Measurements from ENCODE around the gene HNRNPK. TPM values are rescaled to one million over a fixed set of nuclear protein-coding genes. Genes with fewer than 3 reads are reported as not detected.

HNRNPK gene
- 638 and 652 TPM in 2 replicates for total RNA-seq

GRCh38 chr9:83979812-83980394 lies at the start of gene HNRNPK:
Gene HNRNPK (minus strand): TSS chr9:83980215. CDS start chr9:83978252, 1,963 bp downstream.

DNA sequence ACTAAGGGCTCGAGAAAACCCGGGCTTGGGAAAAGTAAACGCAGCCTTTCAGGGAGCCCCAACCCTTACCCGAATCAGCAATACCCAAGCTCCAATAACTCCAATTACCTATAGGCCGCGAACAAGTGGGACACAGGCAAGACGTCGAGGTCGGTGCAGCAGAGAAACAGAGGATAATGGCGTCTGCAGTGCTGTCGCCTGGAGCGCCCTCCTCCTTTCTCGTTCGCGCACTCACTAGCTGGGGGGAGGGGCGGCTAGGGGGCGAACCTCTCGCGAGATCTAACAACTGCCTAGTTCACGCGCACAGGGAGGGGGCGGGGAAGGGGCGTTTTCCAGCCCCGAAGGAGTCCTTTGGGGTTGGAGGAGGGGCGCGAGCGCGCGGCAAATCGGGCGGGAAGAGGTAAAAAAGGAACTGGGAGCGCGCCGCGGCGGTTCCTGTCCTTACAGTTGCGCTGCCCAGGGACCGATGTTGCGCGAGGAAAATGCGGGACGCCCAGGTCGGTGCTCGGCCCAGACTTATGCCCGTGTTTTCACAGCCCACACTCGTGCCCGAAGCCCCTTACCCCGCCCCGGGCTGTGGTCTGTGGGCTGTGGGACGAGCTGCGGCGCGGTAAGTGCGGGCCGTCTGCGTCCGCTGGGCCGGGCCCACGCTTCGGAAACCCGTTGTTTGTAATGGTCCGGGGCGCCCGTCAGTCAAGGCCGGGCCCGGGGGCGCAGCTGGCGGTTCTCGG lies 545 bp upstream of the HNRNPK start, which contains the start of gene RMI1:
TSS of gene RMI1 (plus strand) at position 411 of the 731 bp plus-strand sequence. CDS start 20,182 bp downstream, outside the sequence.

DNA sequence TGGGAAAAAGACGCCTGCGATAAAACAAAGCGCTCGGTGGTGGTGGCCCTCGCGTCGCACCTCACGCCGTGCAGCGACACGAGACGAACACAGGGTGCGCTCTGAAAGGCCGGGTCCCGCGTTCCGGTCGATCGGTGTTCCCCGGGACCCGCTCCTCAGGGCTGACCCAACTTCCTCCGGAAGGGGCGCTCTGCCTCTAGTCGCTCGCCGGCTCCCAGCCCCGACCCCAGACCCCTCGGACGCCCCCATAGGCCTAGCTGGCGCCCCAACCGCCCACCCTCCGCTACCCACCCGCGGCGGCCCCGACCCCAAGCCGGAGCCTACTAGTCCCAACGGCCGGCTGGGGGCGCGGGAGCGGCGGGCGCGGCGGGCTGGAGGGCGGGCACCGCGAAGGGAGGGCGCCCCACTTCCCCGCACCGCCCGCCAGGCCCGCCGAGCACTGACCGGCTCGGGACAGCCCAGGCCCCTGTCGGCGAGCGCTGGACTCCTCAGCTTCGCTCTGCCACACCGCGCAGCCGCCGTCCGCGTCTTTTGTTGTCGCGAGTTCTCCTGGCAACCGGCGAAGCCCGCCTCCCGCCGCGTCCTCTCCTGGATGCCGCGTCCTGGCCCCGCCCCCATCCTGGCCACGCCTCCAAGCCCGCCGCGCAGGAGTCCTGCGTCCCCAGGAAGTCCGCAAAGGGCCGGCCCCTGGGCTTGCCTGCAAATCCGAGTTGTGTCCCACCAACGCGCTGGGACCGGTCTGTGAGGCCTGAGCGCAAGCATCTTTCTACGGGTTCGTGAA lies 58.9 kb downstream of the HNRNPK start, which contains the start of gene KIF27:
TSS of gene KIF27 (minus strand) at position 506 of the 781 bp plus-strand sequence. CDS start 5,841 bp downstream, outside the sequence.

Other genes with a start within 250 kb of the HNRNPK start
- gene GKAP1, start 162.4 kb downstream of the HNRNPK start, total RNA-seq: 1.00 and 1.3 TPM in 2 replicates
- 0.73 and 0.79 TPM in 2 replicates for gene KIF27, start 58.8 kb downstream of the HNRNPK start, total RNA-seq
- gene RMI1, start 590 bp upstream of the HNRNPK start, total RNA-seq: 4.9 and 5.7 TPM in 2 replicates